ENCODE results near the gene KRTAP12-1.

- TF ChIP-seq CTCF (IDR thresholded peaks at IDR 0.05) (no peak), POLR2A (IDR thresholded peaks at IDR 0.05) (no peak), EP300 (IDR thresholded peaks at IDR 0.05) (no peak)
Observed at GRCh38 chr21:44656868-44657267, 25.1 kb downstream of the KRTAP12-1 start.

Data from tibial nerve (tissue), 4 donors.